Measurements from ENCODE around the gene ITPRID2. TPM values are rescaled to one million over a fixed set of nuclear protein-coding genes. Genes with fewer than 3 reads are reported as not detected.
A peak's percentile ranks its signal among the peaks of the same experiment; 100 is the strongest.

The ITPRID2 gene
- polyA plus RNA-seq, 1 donor from 2014 or later = 3.7 TPM

DNA sequence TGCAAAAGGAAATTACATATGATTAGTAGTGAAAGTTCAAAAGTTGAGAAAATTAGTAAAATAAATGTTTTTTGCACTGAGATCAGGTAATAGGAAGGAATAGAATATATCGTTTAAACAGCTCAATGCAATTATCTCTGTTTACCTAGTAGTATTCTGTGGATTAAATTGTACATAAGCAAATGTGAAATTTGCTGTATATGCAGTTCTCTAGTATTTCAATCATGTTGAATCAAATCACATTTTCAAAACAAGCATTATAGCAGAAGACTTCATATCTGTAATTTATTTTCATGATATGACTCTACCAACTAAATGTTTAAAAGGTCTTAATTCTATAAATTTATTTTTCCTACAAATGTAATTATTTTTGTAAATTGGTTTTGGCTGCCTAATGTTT, 31.6 kb downstream of the ITPRID2 start:
- Mint-ChIP-seq H3K27ac (no peak overlapping the region), H3K9me3 (no peaks in the 10 kb centered on the region), H3K36me3 (no peaks in the 10 kb centered on the region), H3K27me3 (no peaks in the 10 kb centered on the region), H3K4me3 (no peak overlapping the region), H3K4me1 (no peaks in the 10 kb centered on the region)

- Mint-ChIP-seq H3K9me3 (no peaks in the 10 kb centered on the region), H3K36me3 (no peaks in the 10 kb centered on the region), H3K27me3 (no peaks in the 10 kb centered on the region), H3K4me1 (no peaks in the 10 kb centered on the region), H3K4me3 (no peak overlapping the region), H3K27ac (no peak overlapping the region)
Measured at GRCh38 chr2:181924336-181924735, 32.8 kb downstream of the ITPRID2 start.

DNA sequence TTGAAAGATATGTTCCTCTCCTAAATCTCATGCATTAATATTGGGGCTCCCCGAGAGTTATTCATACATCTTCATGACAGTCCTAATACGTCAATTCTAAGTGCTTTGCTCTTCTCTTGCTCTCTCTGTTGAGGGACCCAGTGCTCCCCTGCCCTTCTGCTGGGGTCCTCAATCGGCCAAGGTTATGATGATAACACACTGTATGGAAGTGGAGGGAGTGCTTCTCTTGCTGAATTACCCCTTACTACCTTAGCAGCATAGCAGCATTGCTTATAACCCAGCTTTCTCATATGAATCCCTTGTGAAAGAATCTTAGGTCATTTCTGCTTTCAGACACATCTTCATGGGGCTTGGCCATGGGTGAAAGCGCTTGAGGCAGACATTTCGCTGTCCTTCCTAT, 43.2 kb downstream of the ITPRID2 start:
- H3K9me3 Mint-ChIP-seq = no peaks in the 10 kb centered on the region

DNA sequence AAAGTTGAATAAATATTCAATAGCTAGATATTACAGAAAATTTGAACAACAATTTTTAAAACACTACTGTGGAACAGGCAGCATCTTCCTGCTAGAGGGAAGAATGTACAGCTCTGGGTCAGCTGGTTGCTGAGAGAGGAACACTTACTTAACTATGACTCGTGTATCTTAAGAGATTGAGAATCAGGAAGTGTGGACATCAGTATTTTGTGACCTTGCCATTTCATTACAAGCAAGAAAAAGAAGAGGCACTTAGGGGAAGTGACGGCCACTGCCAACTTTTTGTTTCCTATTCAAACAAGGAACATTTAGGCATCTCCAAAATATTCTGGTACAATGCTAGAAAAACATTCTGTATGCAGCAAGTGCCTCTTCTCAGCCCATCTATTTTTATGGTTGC, 45.9 kb downstream of the ITPRID2 start:
- Mint-ChIP-seq H3K27me3 (peaks cover 5% of the 10 kb centered on the region), H3K27ac (no peak overlapping the region), H3K4me1 (no peaks in the 10 kb centered on the region), H3K36me3 (peaks cover 4% of the 10 kb centered on the region), H3K4me3 (no peak overlapping the region), H3K9me3 (no peaks in the 10 kb centered on the region)

More for the DNA sequence above, 43.2 kb downstream of the ITPRID2 start:
- Mint-ChIP-seq H3K27me3 (peaks cover 3% of the 10 kb centered on the region), H3K36me3 (peaks cover 7% of the 10 kb centered on the region), H3K4me3 (no peak overlapping the region), H3K4me1 (no peaks in the 10 kb centered on the region), H3K27ac (no peak overlapping the region)

DNA sequence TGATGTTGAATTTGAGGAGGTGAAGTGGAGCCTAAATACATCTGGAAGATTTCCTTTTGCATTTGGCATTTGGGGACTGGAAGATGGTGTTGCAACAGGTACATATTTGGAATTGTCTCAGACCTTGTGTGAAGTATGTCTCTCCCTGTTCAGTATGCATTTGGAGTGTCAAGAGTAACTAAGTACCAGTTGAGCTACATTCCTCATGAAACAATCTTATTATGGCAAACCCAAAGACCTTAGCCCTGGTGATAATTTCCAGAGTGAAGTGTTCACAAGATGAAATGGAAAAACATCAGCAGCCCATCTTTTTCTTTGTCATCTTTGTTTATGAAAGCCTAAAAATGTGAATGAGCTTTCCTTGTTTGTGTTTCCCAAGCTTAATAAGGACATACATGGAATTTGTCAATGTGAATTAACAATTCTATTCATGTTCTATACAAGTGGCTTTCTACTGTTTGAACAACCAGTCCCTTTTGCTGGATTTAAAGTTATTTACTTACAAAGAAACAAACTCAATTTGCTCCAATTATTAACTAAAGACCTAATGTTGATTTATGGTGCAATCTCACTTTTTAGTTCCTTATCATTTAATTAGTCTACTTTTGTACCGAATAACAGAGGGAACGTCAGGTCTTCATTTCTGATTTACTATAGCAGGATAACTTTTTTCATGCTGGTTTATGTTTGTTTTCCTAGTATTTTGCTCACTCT, 52.0 kb downstream of the ITPRID2 start:
- no peaks in the 10 kb centered on the region for H3K4me1 Mint-ChIP-seq
- H3K27ac Mint-ChIP-seq = no peak overlapping the region
- peaks cover 11% of the 10 kb centered on the region for H3K27me3 Mint-ChIP-seq
- peaks cover 6% of the 10 kb centered on the region for H3K36me3 Mint-ChIP-seq
- H3K9me3 Mint-ChIP-seq = no peaks in the 10 kb centered on the region
- H3K4me3 Mint-ChIP-seq = no peak overlapping the region

- Mint-ChIP-seq H3K4me3 (no peak overlapping the region), H3K9me3 (no peaks in the 10 kb centered on the region), H3K27me3 (peaks cover 9% of the 10 kb centered on the region), H3K36me3 (peaks cover 4% of the 10 kb centered on the region), H3K4me1 (no peaks in the 10 kb centered on the region), H3K27ac (no peak overlapping the region)
Measured at GRCh38 chr2:181944164-181944913, 52.8 kb downstream of the ITPRID2 start.

DNA sequence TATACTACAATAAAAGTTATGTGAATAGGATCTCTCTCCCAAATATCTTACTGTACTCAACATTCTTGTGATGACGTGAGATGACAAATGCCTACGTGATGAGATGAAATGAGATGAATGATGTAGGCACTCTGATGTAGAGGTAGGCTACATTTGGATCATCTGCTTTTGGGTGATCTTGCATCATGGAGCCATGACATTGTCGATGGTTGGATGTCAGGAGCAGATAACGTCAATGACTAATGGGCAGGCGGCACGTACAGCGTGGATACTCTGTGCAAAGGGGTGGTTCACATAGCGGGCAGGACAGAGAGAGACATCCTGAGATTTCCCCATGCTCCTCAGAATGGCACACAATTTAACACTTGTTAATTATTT, 53.4 kb downstream of the ITPRID2 start:
- Mint-ChIP-seq H3K36me3 (peaks cover 4% of the 10 kb centered on the region), H3K27me3 (peaks cover 9% of the 10 kb centered on the region), H3K4me3 (no peak overlapping the region), H3K4me1 (no peaks in the 10 kb centered on the region), H3K27ac (no peak overlapping the region), H3K9me3 (no peaks in the 10 kb centered on the region)

DNA sequence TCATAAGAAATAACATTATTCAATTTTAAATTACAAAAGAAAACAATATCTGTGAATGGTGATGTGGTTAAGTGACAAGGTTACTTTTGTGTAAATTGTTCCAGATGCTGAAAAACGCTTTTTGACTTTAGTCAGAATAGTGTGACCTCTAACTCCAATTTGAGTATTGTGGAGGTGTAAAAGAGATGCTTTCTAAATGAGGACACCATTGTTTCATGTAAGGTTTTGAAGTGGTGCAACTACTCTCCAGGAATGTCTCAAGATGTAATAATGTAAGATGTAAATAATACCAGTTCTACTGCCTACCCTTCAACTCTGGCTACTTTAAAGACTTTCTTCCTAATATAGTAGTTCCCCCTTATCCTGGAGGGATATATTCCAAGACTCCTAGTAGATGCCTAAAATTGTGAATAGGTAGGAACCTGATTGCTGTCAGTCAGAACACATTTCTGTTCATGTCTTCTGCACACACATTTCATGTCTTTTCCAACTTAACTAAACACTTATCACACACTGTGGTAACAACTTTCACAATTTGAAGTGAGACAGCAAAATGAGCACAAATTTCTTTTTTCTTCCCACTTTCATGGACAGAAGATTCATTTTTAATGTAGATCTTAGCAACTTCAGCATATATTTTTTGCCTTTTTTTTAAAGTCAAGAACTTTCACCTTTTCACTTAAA, 55.1 kb downstream of the ITPRID2 start:
- no peak overlapping the region for H3K4me3 Mint-ChIP-seq
- no peaks in the 10 kb centered on the region for H3K4me1 Mint-ChIP-seq
- H3K27me3 Mint-ChIP-seq = peaks cover 7% of the 10 kb centered on the region
- no peaks in the 10 kb centered on the region for H3K9me3 Mint-ChIP-seq
- peaks cover 2% of the 10 kb centered on the region for H3K36me3 Mint-ChIP-seq
- no peak overlapping the region for H3K27ac Mint-ChIP-seq

DNA sequence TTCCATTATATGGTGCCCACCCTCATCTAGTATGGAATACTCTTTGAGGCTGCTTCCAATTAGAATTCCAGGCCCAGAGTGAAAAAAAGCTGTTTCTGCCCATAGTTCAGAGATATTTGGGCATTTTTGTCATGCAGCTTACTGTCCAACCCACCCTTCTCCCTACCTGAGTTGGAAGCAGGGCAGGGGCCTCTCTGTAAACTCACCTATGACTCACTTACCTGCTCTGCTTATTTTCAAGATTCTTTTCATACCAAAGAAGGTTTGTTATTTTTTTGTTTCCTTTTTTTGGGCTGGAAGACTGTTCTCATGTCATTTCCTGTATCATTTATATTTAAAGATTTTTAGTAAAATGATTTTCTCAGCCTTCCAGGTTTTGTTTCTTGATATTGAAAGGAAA, 55.7 kb downstream of the ITPRID2 start:
- Mint-ChIP-seq H3K27me3 (peaks cover 7% of the 10 kb centered on the region), H3K9me3 (no peaks in the 10 kb centered on the region), H3K27ac (no peak overlapping the region), H3K36me3 (peaks cover 2% of the 10 kb centered on the region), H3K4me1 (no peaks in the 10 kb centered on the region), H3K4me3 (no peak overlapping the region)

DNA sequence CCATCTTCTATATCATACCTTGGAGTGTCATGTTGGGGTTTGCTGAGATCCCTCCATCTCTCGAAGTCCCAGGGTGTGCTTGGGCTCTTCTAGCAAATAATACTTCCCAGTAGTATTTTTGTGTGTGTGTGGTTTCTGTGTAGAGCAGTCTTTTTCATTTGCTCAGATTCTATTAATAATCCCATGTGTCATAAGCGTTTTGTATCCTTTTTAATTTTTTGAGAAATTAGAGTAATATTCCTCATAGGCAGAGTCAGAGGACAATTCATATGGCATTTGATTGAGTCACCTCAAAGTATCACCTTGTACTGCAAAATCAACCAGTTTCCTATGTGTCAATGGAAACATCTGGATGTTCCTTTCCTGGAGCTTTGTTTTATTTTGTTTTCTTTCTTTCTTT, 56.7 kb downstream of the ITPRID2 start:
- Mint-ChIP-seq H3K36me3 (peaks cover 2% of the 10 kb centered on the region), H3K27me3 (peaks cover 4% of the 10 kb centered on the region), H3K4me3 (no peak overlapping the region), H3K4me1 (no peaks in the 10 kb centered on the region), H3K27ac (no peak overlapping the region), H3K9me3 (no peaks in the 10 kb centered on the region)

DNA sequence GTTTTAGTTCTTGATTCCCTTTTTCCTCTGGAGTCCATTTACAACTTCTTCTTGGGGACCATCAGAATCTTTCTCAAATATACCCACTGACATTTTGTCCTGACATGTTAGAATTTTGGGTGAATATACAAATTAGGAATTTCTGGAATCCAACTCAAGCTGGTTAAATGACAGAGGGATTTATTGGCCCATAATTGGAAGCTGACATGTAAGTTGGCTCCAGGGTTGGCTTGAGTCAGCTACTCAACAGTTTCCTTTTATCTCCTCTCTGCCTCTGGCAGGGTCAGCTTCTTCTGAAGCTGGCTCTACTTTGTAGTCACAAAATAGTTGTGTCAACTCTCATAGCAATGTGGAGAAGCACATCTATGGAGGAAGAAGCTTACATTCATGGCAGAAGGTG, 57.5 kb downstream of the ITPRID2 start:
- no peaks in the 10 kb centered on the region for H3K9me3 Mint-ChIP-seq
- peaks cover 9% of the 10 kb centered on the region for H3K27me3 Mint-ChIP-seq
- H3K27ac Mint-ChIP-seq = no peak overlapping the region
- no peak overlapping the region for H3K4me3 Mint-ChIP-seq
- peaks cover 2% of the 10 kb centered on the region for H3K36me3 Mint-ChIP-seq
- H3K4me1 Mint-ChIP-seq = no peaks in the 10 kb centered on the region

DNA sequence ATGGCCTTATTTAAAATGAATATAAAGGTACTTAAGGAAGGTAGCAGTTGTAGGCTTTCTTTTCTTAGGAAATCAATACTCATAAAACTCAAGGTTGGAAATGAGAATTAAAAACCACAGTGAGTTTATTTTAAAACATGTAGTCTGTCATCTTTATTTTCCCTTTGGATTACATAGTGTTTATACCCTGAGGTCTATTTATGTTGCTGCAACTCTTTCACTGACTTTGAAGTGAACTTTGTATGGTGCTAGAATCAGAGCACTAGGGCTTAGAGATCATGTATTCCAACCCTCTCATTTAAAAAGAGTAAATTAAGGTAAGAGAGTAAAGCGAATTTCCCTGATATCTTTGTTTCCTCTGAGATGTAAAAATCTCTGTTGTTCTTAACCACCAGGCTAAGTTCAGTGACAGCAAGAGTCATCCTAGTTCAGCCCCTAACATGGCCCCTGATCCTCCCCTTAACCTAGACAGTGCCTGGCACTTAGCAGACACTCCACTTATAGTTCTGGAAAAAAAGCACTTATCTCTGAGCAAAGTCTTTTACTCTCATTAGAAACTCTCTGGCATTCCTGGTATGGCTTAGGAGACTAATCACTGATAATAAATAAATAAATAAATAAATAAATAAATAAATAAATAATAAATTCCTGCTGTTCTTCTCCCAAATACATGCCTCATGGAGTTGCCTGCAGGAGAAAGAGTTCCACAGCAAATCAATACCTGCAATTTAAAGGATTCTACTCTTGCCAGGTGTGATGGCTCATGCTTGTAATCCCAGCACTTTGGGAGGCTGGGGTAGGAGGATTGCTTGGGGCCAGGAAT, 61.1 kb downstream of the ITPRID2 start:
- no peaks in the 10 kb centered on the region for H3K36me3 Mint-ChIP-seq
- H3K9me3 Mint-ChIP-seq = no peaks in the 10 kb centered on the region
- H3K4me1 Mint-ChIP-seq = peaks cover 0 to 5% (median 0%) of the 10 kb centered on the region in 3 donors
- H3K4me3 Mint-ChIP-seq = no peak overlapping the region
- peaks cover 12% of the 10 kb centered on the region for H3K27me3 Mint-ChIP-seq
- no peak overlapping the region for H3K27ac Mint-ChIP-seq

- Mint-ChIP-seq H3K9me3 (no peaks in the 10 kb centered on the region), H3K4me1 (peaks cover 0 to 5% (median 0%) of the 10 kb centered on the region in 3 donors), H3K36me3 (no peaks in the 10 kb centered on the region), H3K27ac (no peak overlapping the region), H3K4me3 (peak overlapping the region in 2 of 4 donors; percentile 65 to 76), H3K27me3 (peaks cover 12% of the 10 kb centered on the region)
Measured at GRCh38 chr2:181953881-181954537, 62.5 kb downstream of the ITPRID2 start.

GRCh38 chr2:181954538-181954883, 63.0 kb downstream of the ITPRID2 start:
- no peaks in the 10 kb centered on the region for H3K9me3 Mint-ChIP-seq
- no peaks in the 10 kb centered on the region for H3K36me3 Mint-ChIP-seq
- no peak overlapping the region for H3K4me3 Mint-ChIP-seq
- peaks cover 11% of the 10 kb centered on the region for H3K27me3 Mint-ChIP-seq
- H3K4me1 Mint-ChIP-seq = peaks cover 0 to 5% (median 0%) of the 10 kb centered on the region in 3 donors
- H3K27ac Mint-ChIP-seq = no peak overlapping the region
